ENCODE results near the gene FOXRED2.

The FOXRED2 gene

GRCh38 chr22:36514766-36515165 lies 7.9 kb upstream of the FOXRED2 start:
- DNase-seq, result no peak

DNA sequence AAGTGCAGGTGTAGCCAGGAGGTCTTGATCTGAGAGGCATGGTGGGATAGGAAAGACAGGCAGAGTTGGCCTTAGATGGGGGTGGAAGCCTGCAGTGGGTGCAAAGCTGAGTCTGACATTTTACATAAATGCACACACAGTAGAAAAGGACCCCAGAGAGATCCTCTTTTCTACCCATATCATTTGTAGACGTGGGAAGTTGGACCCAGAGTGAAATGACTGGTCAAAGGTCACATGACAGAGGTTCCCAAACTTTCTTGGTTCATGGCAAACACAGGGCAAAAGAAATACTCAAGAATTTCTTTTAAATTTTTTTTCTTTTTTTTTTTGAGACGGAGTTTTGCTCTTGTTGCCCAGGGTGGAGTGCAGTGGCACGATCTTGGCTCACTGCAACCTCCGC lies 6.2 kb upstream of the FOXRED2 start:
- no peak for DNase-seq

- no peak for DNase-seq
These were observed 5.5 kb upstream of the FOXRED2 start for GRCh38 chr22:36512333-36512732.

- no peak for DNase-seq
These were observed 4.4 kb upstream of the FOXRED2 start for GRCh38 chr22:36510966-36511881.

DNA sequence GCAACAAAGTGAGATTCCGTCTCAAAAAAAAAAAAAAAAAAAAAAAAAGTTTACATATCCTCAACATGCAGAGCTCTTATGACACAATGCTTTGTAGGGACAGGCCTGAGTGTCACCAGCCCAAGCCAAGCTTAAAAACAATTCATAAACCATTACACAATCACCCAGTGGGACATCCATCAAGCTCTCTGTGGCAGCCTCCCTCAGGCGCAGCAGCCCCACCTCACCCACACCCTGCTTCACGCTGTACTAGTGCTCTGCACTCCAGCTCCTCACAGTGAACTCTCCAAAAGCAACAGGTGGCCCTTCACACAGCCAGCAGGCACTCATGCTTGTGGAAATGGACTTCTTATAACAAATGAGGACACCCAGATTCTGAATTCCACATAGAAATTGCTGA lies 3.5 kb upstream of the FOXRED2 start:
- DNase-seq, result no peak

GRCh38 chr22:36507518-36508010 lies 724 bp upstream of the FOXRED2 start:
- DNase-seq, result no peak

DNA sequence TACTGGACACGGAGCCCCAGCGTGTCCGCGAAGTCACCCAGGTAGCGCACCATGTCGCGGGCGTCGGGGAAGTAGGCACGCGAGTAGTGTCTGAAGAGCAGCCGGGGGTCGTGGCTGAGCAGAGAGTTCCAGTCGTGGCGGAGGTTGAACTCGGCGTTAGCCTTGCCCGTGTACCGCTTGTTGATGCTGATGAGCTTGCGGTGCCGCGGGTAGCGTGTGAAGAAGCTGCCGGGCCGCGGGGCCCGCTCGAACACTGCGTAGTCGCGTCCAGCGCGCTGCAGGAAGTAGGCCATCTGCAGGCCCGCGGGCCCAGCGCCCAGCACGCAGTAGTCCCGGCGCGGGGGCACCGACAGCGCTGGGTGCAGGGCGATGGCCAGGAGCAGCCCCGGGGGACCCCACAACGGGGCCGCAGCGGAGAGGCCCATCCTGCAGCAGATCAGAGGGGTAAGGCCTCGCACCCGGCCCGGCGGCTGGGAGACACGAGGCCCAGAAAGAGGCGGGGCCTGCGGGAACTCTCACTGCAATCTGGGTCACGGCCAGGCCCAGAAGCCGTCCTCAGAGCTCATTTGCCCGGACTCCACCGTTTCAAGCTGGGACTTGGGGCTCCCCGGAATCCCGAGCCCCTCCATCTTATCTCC lies 723 bp downstream of the FOXRED2 start:
- DNase-seq, result no peak

DNA sequence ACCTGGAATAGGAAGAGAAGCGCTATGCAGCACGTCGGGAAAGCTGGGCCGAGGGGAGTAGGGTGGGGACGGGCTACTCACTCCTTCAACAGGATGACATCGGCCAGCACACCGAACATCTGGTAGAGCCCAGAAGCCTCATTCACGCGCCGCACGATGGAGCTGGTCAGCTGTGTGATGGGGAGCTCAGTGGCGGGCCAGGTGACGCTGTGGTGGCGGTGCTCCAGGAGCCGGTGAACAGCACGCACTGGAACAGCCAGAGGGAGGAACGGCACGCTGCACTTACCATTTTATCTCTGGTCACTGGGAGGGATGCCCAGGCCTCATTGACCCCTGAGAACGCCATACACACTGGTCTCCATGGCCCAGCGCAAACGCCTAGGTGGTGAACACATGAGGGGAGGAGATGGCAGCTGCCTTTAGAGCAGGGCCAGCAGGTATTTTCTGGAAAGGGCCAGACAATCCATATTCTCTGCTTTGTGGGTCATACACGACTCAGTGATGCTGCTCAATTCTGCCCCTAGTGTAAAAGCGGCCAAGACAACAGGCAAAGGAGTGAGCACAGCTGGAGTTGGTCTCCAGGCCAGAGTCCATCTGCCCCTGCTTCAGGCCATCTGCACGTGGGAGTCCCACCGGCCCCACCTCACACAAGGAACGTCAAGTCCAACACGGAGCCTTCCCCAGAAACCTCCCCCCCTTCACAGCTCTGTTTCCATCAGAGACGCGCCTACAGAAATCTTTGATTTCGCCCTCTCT lies 8.8 kb downstream of the FOXRED2 start:
- DNase-seq, result no peak

- no peak for DNase-seq
These were observed 13.1 kb downstream of the FOXRED2 start for GRCh38 chr22:36493690-36494110.

- no peak for DNase-seq
These were observed 14.7 kb downstream of the FOXRED2 start for GRCh38 chr22:36492109-36492508.

DNA sequence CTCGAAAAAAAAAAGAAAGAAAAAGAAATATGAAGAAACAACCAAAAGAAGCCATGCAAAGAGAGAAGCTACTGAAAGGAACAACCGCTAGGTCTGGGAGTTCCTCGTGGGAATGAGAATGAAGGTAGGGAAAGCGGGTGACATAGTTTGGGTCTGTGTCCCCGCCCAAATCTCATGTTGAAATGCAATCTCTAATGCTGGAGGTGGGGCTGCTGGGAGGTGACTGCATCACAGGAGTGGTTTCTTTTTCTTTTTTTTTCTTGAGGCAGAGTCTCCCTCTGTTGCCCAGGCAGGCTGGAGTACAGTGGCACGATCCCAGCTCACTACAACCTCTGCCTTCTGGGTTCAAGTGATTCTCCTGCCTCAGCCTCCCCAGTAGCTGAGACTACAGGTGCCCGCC lies 15.7 kb downstream of the FOXRED2 start:
- no peak for DNase-seq

DNA sequence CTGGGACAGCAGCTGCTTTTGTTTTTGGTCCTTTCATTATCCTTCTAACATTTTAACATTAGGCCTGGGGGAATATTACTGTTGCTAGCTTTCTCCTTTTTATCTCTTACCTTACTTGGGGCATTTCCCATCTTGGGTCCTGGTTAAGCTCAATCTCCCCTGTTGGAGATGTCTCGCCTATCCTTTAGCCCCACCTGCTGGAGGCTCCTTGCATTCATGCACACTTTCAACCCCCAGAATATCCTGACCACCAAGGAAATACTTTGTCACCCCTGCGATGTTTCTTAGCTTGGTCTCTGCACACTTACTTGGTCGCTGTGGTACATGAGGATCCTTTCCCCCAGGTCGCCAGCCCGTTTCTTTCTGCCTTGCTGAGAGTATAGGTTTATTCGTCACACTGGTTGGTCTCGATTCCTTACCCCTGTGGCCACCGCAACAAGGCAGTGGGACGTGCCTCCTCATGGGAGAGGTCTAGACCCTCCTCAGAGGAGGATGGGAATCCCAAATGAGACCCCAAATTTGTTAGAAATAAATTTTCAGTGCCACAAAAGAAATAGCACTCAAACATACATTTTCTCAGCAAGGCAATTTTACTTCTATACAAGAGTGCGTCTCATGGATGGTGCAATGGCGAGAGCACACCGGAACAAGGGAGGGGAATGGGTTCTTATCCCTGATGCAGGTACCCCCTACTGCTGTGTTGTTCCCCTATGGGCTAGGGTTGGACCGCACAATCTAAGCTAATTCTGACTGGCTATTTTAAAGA lies 20.0 kb downstream of the FOXRED2 start:
- DNase-seq, result no peak

GRCh38 chr22:36481393-36482168 lies 25.3 kb downstream of the FOXRED2 start, which contains the start of gene TXN2:
TXN2 (minus strand) TSS chr22:36481640; CDS start chr22:36480837, 803 bp downstream.
- peak; percentile 78 for DNase-seq

DNA sequence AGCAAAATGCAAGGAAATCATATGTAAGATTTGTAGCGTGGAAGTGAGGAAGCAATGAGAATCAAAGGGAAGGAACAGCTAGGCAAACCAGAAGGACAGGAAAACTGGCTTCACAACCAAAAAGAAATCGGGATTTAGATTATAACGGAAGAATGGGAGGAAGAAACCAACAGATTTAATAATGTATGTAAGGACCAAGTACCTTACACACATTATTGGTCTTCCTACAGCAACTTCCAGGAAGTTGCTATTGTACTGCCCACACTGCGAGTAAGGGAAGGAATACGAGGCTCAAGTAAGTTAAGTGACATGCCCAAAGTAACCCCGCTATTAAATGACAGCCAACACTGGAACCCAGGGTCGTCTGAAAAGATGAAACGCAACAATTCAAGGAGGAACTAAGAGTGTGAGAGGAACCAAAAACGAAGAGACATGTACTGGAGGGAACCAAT lies 25.9 kb downstream of the FOXRED2 start:
- no peak for DNase-seq

DNA sequence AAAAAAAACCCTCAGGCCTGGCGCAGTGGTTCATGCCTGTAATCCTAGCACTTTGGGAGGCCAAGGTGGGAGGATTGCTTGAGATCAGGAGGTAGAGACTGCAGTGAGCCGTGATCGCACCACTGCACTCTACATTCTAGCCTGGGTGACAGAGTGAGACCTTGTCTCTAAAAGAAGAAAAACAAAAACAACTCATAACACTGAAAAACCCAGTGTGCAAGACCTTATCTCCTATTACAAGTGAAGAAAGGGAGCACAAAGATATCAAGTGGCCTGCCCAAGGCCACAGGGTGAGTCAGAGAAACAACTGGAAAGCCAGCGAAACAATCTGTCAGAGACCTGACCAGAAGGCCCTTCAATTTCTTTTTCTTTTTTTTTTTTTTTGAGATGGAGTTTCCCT lies 27.9 kb downstream of the FOXRED2 start:
- DNase-seq, result no peak

- DNase-seq, result no peak
These were observed 31.5 kb downstream of the FOXRED2 start for GRCh38 chr22:36475341-36475740.

GRCh38 chr22:36472689-36473088 lies 34.2 kb downstream of the FOXRED2 start:
- no peak for DNase-seq

GRCh38 chr22:36471341-36471821 lies 35.5 kb downstream of the FOXRED2 start:
- no peak for DNase-seq

GRCh38 chr22:36470994-36471331 lies 35.9 kb downstream of the FOXRED2 start:
- DNase-seq, result no peak

DNA sequence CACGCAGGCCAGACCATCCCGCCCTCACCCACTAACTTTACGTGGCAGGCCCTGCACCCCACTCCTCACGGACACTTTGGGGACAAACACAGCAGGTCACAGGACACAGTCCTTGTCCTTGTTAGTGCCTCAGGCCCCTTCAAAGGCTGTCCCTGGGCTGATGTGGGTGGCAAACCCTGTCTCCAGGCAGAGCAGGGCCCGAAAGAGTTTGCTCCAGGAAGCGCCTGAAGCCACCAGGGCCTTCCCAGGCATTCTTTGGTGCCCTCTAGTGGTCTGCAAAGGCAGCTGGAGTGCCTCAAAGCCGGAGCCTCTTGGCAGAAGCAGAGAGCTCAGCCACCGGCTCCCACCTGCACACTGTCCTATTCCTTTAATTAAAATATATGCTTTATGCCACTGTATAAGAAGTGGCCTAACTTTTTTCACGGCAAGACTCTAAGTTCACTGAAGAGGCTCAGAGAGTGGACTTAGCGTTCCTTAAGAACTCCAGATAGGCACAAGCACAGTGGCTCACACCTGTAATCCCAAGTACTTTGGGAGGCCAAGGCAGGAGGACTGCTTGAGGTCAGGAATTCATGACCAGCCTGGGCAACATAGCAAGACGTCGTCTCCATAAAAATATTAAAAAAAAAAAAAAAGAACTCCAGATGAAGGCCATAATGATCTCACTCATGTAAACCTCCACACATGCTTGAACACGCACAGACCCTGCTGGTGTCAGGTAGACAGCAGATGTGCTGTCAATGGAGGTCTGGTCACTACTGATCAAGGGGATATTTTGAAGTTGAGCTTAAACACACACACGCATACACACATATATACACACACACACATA lies 36.5 kb downstream of the FOXRED2 start:
- DNase-seq, result no peak

Measured in NCI-H2081 treated with DMSO at 0.1 percent for 48 hours (cell line).